Hematopoietic multipotent progenitor cell treated with erythropoietin and hydrocortisone succinate and interleukin-3 and kit ligand, for 8 days (in vitro differentiated cells): Measurements from ENCODE around the gene PPP2R2B.
"Not testable (repeated sequence)": the region's sequence is repeated elsewhere in the genome, so short reads cannot be mapped to it uniquely, and the experiment has no call there.

ENCODE experiments used
- DNase-seq: peaks from one replicate; pipeline ENCODE4 v3.0.0-alpha.2; 2015

PPP2R2B gene

DNA sequence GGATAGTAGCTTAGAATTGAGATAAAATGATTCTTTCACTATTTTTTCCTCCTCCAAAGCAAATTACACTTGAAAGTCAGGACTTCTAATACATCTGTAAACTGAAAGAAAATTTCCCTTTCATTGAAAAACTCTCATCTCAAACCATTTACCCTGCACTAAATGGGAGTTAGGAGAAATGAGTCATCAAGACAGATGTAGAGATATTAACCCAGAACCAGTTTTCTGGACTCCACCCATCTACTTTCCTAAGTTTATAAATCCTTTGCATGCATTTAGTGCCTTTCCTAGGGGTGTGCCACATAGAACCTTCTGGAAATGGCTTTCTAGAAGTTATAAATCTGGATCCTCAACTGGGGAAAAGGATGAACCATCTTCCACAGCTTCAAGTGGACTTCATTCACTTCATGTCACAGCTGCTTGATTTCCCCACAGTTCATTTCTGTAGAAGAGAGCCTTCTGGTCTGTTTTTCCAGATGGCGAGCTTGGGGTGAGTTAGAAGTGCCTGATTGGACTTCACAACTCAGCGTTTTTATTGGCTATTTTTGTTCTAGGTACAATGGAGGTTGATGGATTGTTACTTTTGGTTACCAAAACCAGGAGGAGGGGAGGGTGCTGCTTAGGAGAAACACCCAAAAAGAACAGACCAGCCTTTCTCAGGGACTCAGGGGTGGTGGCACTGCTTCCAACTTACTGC is 290.1 kb downstream of the PPP2R2B start:
- DNase-seq, result peak; percentile 23

DNA sequence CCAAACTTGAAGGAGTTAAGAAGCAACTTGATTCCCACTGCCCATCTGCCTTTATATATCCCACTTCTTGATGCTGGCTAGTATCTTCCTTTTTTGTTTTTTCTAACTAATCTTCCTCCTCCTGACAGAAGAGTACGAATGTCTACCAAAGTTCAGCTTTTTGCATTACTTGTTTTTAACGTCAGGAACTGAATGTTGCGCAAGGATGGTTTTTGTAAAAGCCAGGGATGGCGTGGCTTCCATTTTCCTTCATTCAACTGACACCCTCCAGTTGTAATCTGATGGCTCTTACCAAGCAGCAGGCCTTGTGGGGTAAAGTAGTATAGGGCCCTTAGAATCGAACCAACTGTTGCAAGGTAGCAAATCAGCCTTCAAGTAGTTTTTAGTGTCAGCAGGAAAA is 291.8 kb downstream of the PPP2R2B start:
- DNase-seq, result no peak

DNA sequence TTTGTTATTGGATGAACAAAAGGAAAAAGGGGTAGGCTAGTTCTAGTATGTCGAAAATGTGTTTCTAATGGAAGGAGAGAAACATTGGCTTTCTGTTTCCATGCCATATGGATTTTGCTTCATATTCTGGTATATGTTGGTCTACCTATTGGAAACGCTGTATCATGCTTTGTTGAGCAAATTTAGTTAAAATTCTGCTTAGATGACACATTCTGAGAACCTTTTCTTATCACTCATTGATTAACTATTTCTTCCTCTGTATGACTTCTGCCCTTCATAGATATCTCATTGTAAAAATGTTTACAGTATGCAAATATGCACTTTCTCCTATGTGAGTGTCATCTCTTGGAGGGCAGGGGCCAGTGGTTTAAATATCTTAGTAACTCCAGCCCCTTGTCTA is 293.8 kb downstream of the PPP2R2B start:
- DNase-seq, result no peak

DNA sequence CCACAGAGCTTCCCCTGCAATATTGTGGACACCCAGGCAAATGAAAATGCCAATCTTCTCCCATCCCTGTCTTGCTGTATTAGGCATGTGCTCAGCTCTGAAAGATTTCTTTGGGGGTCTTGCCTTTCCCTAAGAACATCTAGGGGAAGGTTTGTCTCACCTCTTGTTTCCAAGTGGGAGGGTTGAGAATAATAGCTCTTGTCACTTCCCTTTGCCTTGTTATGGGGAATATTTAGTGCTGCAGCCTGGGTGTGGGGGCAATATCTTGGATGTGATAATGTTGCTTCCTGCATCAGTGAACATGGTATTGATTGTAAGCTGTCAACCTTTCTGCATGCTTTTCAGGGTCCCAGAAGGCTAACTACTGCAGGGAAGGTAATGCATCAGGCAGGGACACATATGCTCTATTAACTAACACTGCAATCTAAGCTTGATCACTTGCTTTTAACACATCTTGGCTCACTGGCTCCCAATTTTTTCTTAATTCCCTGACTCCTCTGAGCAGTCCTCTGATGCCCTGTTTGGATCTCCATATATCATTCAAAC is 296.4 kb downstream of the PPP2R2B start:
- DNase-seq, result no peak

DNA sequence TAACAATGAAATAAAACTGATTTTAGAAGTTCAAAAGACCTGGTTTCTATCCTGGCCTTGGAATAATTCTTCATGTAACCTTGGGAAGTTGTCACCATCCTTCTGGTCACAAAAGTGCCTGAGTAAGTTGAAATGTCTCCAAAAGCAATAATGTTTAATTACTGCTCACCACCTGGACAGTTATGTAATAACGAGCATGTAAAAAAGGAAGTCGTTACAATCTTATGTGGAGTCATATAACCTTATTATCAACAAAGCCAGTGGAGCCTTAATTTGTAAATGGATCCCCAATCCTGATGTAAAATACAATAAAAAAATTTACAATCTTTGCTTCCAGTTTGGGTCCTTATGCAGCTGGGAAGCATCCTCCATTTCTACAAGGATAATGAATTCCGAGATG is 298.3 kb downstream of the PPP2R2B start:
- no peak for DNase-seq

DNA sequence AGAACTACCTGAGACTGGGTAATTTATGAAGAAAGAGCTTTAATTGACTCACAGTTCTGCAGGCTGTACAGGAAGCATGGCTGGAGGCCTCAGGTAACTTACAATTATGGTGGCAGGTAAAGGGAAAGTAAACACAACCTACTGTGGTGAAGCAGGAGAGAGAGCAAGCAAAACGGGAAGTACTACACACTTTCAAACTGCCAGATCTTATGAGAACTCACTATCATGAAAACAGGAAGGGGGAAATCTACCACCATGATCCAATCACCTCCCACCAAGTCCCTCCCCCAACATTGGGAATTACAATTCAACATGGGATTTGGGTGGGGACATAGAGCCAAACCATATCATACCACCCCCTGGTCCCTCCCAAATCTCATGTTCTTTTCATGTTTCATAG is 303.8 kb downstream of the PPP2R2B start:
- DNase-seq, result no peak

DNA sequence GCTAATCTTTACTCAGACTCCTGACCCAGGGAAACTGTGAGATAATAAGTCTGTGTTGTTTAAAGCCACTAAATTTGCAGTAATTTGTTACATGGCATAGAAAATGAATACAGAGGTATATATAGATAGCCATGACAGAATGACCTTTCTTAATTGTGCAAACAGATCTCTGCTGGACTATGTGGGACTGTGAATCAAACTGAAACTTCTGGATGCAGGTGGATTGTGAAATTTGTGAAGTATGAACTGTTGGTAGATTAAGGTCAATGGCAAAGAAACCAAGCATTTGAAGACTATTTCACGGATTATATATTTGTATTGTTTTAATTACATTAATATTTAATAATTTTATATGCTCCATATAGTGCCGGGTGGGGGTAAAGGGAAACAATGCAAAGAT is 310.4 kb downstream of the PPP2R2B start:
- no peak for DNase-seq

DNA sequence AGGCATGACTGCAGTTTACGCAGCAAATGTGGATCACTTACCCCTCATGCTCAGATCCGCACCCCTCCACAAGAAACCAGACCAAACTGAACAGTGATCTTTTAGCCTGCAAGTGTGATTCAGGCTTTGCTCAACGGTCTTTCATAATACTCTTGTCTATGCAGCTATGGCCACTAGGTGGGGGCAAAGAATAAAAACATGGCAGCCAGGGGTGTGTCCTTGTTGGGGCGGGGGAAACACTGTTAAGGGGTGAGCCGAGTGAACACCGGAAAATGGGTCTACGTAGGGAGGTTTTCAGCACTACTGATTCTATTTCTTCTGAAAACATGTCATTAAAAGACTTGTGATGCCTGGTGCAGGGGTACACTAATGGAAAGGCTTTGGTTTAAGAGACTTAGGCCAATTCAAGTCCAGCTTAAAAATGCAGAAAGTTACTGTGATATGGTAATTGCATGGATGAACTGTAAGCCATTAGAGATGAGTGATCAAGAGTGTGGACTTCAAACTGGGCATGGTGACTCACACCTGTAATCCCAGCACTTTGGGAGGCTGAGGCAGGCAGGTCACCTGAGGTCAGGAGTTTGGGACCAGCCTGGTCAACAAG is 312.7 kb downstream of the PPP2R2B start:
- DNase-seq, result peak; percentile 69

DNA sequence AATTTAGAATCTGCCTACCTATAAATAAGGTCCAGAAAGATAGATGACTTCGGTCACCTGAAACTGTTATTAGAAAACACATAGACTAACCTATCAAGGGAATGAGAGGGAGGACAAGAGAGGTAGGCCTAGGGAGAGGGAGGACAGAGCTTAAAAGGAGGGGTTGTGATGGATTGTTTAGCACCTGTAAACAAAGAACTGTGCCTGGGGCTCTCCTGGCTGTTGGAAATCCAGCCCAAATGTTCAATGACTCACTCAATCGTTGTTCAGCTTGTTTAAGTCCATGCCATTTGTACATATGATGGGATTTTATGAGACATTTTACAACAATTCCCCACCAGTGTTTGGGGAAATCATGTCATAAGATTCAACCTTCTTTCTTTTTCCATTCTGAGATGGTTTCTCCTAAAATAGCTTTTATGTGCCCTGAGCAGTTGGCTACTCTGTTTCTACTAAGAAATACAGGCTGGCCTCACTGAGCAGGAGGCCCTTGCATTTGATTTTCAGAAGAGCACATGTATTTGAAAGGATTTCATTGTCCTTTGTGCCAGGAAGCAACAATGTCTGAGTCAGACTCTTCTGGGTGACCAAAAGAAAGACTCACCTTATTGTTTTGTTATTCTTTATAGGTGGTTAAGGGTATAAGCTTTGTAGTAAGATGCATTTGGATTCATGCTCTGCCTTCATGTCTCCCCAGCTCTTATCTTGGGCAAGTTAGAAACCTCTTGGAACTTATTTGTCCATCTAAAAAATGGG is 314.4 kb downstream of the PPP2R2B start:
- no peak for DNase-seq

DNA sequence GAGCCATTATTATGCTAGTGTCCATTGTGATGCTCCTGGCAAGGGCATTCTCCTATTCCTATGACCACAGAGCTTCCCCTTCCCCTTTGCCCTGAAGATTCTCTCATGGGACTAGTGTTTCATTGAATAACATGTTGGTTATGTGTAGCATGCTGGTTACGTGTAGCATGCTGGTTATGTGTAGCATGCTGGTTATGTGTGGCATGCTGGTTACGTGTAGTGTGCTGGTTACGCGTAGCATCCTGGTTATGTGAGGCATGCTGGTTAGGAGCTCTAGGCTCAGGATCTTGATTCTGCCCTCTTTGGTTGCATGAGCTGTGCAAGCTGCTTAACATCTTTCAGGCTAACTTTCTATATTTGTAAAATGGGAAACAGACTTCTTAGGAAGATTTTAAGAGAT is 316.1 kb downstream of the PPP2R2B start:
- DNase-seq, result no peak

DNA sequence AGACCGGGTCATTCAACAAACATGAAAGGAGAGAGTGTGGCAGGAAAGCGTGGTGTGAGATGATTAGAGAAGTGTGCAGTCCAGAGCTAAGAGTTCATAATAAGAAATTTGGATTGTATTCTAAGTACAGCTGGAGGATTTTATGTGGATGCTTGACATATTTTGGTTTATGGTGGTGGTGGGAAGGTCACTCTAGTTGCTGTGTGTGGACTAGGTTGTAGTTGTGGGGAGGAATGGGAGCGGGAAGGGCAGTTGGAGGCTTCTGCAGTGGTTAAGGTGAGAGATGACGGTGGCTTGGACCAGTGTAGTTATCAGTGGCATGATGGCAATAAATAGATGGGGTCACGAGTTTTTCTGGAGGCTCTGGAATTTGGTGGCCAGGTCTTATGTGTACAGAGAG is 316.8 kb downstream of the PPP2R2B start:
- no peak for DNase-seq

DNA sequence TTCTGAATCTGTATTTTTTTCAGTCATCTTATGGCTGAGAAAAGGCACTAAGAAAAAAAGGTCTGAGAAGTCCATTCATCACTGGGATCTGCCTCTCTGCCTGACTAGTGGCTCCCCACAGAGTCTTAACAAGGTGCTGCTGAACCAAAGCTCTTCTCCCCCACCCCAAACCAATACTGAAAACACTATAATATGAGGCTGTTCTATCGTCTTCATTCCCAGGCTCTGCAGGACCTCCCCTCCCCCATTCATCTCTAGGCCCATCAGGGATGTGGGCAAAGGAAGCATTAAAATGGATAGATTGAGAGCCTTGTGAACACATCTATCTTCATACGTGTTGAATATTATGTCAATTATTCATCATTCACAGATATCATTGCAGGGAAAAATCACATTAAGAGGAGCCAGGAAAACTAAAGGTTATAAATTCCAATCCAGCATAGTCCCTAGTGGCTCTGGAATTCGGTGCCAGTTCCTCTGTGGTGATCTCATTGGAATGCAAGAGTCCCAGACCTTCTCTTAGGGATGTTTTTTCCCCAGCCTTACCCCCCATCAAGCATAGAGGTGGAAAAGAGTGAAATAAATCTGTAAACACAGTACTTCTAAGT is 318.2 kb downstream of the PPP2R2B start:
- DNase-seq, result no peak

DNA sequence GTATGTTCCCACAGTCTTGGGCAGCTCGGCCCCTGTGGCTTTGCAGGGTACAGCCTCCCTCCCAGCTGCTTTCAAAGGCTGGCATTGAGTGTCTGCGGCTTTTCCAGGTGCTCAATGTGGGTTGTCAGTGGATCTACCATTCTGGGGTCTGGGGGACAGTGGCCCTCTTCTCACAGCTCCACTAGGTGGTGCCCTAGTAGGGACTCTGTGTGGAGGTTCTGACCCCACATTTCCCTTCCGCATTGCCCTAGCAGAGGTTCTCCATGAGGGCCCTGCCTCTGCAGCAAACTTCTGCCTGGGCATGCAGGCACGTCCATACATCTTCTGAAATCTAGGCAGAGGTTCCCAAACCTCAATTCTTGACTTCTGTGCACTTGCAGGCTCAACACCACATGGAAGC is 321.7 kb downstream of the PPP2R2B start:
- not testable (repeated sequence) for DNase-seq

DNA sequence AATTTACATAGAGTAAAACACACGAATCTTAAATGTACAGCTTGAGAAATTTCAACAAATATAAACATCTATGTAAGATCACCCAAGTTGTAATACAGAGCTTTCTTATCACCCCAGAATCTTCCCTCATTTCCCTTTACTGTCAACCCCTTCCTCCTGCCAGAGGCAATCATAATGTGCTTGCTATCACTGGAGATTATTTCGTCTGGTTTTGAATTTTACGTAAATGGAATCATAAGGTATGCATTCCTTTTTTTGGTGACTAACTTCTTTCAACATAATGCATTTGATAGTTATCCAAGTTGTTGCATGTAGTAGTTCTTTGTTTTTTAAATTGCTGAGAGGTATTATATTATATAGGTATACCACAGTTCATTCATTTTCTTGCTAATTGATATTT is 325.1 kb downstream of the PPP2R2B start:
- DNase-seq, result no peak

DNA sequence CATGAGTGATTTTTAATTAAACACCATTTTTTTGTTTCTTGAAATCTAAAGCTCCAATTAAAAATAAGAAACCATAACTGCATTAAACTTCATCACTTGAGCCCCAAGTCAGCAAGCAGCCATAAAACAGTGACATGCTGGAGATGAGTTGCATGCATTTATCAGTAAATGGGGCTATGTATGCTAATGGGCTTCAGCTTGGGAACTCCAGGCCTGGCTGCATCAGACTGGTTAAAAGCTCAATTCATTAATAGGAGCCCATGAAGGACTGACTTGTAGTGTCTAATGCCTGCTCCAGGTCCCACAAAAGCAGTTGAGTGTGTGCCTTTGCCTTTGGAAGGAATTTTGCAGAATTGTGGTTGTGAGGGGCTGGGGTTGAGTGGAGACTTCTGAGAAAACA is 328.9 kb downstream of the PPP2R2B start:
- no peak for DNase-seq

DNA sequence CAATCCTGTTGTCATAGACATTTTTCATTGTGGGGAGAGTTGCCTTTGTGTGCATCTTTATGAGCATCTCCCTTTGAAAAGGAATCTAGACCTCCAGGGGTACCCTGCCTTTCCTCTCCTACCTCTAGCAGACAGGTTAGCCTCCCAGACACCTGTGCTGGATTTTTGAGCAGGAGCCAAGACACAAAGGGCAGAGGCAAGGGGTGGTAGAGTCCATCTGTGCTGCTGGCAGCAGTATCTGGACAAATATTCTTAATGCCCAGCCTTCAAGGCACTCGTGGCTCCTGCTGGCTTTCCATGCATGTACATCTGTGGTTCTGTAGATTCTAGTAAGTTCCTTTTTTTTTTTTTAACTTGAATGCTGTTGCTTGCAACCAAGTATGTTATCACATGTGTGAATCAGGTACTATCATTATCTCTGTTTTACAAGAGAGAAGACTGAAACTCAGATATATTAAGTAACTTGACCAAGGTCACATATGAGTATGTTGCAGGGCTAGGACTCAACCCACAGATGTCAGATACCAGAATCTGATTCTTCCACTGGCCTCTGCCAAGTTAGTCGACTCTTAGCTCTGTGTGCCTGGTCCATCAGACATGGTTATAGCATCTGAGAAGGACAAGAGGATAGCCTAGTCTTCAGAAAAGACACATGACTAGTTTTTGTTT is 329.6 kb downstream of the PPP2R2B start:
- DNase-seq, result no peak

DNA sequence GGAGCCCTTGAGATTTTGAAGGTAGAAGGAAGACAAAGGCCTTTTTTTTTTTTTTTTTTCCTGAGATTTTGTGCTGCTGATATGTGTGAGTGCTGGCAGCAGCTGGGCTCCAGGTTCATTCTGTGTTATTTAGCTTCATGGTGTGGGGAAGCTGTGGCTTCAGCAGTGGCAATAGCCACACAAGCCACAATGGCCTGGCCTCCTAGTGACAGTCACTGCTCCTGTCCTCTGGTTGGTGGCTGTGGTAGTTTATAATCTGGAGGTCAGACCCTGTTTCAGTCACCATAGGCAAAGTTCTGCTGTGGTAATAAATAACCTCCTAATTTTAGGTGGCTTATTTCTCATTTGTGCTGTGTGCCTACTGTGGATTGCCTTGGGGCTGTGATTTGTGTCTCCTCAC is 334.3 kb downstream of the PPP2R2B start:
- no peak for DNase-seq

DNA sequence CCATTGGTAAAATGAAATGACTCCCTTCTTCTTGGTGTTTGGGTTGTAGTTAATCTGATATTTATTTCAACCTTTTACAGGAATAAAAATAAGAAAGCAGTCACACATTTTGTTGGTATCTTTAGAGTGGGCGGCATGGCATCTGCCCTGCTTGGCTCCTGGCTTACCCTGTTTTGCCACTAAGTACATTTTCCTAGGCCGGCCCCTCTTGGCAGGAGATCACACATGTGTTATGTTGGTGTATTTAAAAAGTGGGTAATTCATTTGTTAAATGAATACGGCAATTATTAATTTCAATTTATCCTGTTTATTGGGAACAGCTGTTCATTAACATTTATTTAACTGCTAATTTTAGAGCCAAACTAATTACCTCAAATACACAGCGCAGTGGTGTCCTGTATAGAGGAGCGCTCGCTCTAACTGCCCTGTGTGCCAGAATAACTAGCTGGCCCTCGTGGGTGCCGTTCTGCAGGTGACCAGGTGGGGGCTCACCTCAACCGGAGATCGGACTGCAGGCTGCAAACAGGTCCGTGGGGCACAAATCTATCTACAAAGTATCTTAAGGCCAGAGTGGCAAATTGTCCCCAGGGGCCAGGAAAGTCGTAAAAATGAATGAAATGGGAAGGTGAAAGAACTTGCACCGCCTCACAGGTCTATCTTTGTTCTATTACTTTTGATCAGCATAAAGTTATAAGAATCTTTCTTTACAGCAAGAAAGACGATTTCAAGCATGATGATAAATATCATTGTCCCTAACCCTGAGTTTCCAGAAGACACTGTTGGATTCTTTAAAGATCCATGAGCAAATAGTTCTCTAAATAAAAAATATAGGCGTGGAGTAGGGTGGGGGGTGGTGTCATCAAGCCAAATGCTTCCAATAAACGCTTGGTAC is 336.4 kb downstream of the PPP2R2B start:
- DNase-seq, result peak; percentile 58

DNA sequence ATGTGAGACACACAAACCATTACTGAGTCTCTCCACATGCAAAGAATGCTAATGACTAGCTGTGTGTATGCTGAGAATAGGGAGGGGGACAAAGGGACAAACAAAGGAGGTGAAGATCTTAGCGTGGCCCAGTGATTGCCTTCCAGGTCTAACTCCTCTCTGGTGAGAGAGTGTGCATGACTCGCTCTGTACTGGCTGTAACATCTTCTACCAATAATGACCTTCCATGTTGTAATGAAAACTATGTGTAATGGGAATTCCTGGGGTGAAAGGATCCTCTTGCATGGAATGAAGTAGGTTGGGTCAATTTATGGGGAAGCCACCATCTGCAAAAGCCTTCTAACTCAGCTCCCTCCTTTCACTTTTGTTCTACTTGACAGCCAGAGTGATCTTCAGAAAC is 338.1 kb downstream of the PPP2R2B start:
- DNase-seq, result no peak

DNA sequence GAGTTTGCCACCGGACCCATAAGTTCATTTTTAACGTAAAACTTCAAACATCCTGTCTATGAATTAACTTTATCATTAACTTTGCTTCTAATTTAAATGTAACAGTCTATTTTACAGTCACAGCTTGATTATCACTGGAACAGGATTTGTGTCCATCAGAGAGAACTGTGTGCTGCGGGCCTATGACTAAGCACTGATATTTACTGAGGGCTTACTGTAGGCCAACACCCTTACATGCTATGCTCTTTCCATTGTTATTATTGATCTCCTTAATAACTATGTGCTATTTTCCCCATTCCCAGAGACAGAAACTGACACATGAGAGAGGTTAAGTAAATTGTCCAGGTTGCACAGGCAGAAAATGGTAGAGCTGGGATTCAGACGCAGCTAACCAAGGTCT is 338.6 kb downstream of the PPP2R2B start:
- DNase-seq, result no peak

DNA sequence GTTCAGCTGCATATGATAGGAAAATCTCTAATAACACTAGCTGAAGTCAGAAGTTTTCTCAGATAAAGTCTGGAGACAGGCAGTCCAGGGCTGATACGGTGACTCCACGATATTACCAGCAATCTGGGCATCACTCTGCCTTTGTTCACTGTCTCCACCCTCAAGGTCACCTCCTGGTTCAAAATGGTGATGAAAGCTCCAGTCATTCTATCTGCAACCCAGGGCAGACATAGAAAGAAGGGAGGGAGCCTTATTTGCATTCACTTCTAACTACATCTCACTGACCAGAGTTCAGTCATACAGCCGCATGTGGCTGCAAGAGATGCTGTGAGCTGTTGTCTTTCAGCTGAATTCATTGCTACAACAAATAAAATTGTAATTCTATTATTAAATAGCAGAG is 340.1 kb downstream of the PPP2R2B start:
- no peak for DNase-seq

DNA sequence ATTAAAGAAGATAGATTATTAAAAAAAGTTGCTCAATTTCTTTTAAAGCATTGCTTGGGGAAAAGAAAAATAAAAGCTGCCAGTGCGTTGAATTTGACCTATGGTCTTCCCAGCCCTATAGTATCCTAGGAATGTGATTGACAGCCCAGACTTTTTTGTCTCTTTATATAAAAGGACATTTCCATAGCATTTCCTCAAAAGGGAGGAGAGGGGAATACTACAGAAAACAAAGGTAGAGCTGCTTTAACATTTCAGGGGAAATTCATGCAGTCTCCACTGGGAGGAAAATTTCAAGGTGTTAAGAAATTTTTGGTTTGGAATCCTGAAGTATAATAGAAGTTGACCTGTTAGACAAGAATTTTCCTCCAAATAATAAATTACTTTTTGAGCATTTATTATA is 344.7 kb downstream of the PPP2R2B start:
- no peak for DNase-seq
